HCT116 (cell line): Measurements from ENCODE around the gene SESN3. TPM values are rescaled to one million over a fixed set of nuclear protein-coding genes. Genes with fewer than 3 reads are reported as not detected.

Experiments used
- ATAC-seq: fragments of 200-7000 bp; cut with Tn5 transposase; 2 replicates; pipeline ENCODE4 v1.9.1; 2020; ENCODE audit warnings: mild to moderate bottlenecking, moderate library complexity
- BruUV-seq: library from RNA; stranded (reverse); fragments of 400-500 nt; replicated peaks from 2 replicates; lab custom pipeline; 2021; lab: Mats Ljungman, UMichigan
- CTCF ChIA-PET: fragments of 300-600 bp; sonication (Branson Sonifier 250); formaldehyde crosslinking; loops from one replicate; lab custom pipeline; 2021; ENCODE audit warnings: antibody characterized with exemption; lab: Charles Lee
- POLR2A ChIA-PET: fragments of 300-600, 350-600 bp; sonication (Branson Sonifier 250); formaldehyde crosslinking; loops from one replicate; lab custom pipeline; 2021; ENCODE audit warnings: antibody characterized with exemption; lab: Charles Lee
- RAD21 ChIA-PET, 2 experiments: fragments of 300-600 bp; sonication (Branson Sonifier 250); formaldehyde crosslinking; loops; one replicate each; lab custom pipeline; 2023; ENCODE audit warnings: low total read pairs in 2 of 2; ENCODE audit not compliant: uncharacterized antibody in 2 of 2, unreplicated experiment in 2 of 2, low non-redundant PET in 1 of 2; lab: Charles Lee
- DNase-seq: peaks from one replicate; pipeline ENCODE4 v3.0.0-alpha.2; 2010; ENCODE audit warnings: low read depth, low spot score
- H2AFZ ChIP-seq: fragments of 200-600 bp; shearing (Covaris generic), sonication (generic); 2 replicates; pipeline ENCODE4 v1.6.1; 2017; ENCODE audit warnings: low read depth, mixed run types, mixed read lengths, antibody characterized with exemption, low read length; ENCODE audit not compliant: poor library complexity, severe bottlenecking
- H3K27ac ChIP-seq: 2 replicates; pipeline ENCODE4 v1.5.1; 2012; ENCODE audit warnings: low read depth, low read length
- H3K27me3 ChIP-seq: fragments of 200-600 bp; sonication (generic); 2 replicates; pipeline ENCODE4 v1.6.1; 2016; ENCODE audit warnings: mixed run types, low read length, mixed read lengths; ENCODE audit not compliant: insufficient read depth
- H3K36me3 ChIP-seq, 2 experiments: fragments of 200-500 bp in 1 of 2; fragments of 200-600 bp in 1 of 2; sonication (Bioruptor generic) in 1 of 2; sonication (generic) in 1 of 2; 2 replicates each; pipeline versions ENCODE4 v1.5.1 to v1.6.1; 2014 to 2016; ENCODE audit warnings: low read length in 2 of 2, inconsistent platforms in 1 of 2, mixed read lengths in 1 of 2, mixed run types in 1 of 2; ENCODE audit not compliant: insufficient read depth in 2 of 2, control insufficient read depth in 1 of 2
- H3K4me1 ChIP-seq, 2 experiments: fragments of 200-600 bp in 1 of 2; sonication (generic) in 1 of 2; 2 replicates each; pipeline versions ENCODE4 v1.5.1 to v1.6.1; 2012 to 2017; ENCODE audit warnings: low read length in 2 of 2, inconsistent platforms in 1 of 2, mild to moderate bottlenecking in 1 of 2, mixed read lengths in 1 of 2, mixed run types in 1 of 2, moderate library complexity in 1 of 2; ENCODE audit not compliant: insufficient read depth in 2 of 2, control insufficient read depth in 1 of 2
- H3K4me2 ChIP-seq: fragments of 200-600 bp; sonication (generic); 2 replicates; pipeline ENCODE4 v1.6.1; 2017; ENCODE audit warnings: mixed run types, low read length, mixed read lengths
- H3K4me3 ChIP-seq, 2 experiments: fragments of 200-600 bp in 1 of 2; sonication (generic) in 1 of 2; replicated peaks in 1 of 2; 2 replicates each; pipeline ENCODE4 v1.5.1; 2011 to 2016; ENCODE audit warnings: low read length in 2 of 2, control low read depth in 1 of 2, low read depth in 1 of 2, mild to moderate bottlenecking in 1 of 2, mixed read lengths in 1 of 2, mixed run types in 1 of 2
- H3K79me2 ChIP-seq: fragments of 200-600 bp; sonication (generic); 2 replicates; pipeline ENCODE4 v1.6.1; 2017; ENCODE audit warnings: mild to moderate bottlenecking, mixed run types, low read length, moderate library complexity, mixed read lengths; ENCODE audit not compliant: insufficient read depth
- H3K9ac ChIP-seq: fragments of 200-600 bp; sonication (generic); 2 replicates; pipeline ENCODE4 v1.6.1; 2016; ENCODE audit warnings: low read length, mixed read lengths
- H3K9me2 ChIP-seq: fragments of 200-600 bp; sonication (generic), shearing (Covaris generic); 2 replicates; pipeline ENCODE4 v1.6.1; 2017; ENCODE audit warnings: mixed run types, mild to moderate bottlenecking, moderate library complexity; ENCODE audit not compliant: insufficient read depth
- H3K9me3 ChIP-seq, 2 experiments: fragments of 200-500 bp in 1 of 2; fragments of 200-600 bp in 1 of 2; sonication (Bioruptor generic) in 1 of 2; sonication (generic) in 1 of 2; 2 replicates each; pipeline ENCODE4 v1.6.1; 2014 to 2017; ENCODE audit warnings: low read length in 2 of 2, mixed read lengths in 2 of 2, inconsistent platforms in 1 of 2, low read depth in 1 of 2, mild to moderate bottlenecking in 1 of 2, mixed run types in 1 of 2, moderate library complexity in 1 of 2; ENCODE audit not compliant: control insufficient read depth in 1 of 2, insufficient read depth in 1 of 2
- H4K20me1 ChIP-seq: fragments of 200-600 bp; sonication (generic), shearing (Covaris generic); 2 replicates; pipeline ENCODE4 v1.6.1; 2017; ENCODE audit warnings: mixed run types, mild to moderate bottlenecking, moderate library complexity; ENCODE audit not compliant: insufficient read depth
- CBX3 ChIP-seq: IDR thresholded peaks from 2 replicates; pipeline ENCODE4 v1.6.1; 2012; ENCODE audit warnings: low read depth
- CTCF ChIP-seq, 3 experiments: fragments of 200-600 bp in 1 of 3; sonication (generic) in 1 of 3; IDR thresholded peaks in 2 of 3; conservative IDR thresholded peaks in 1 of 3; 2 replicates each; pipeline ENCODE4 v1.5.1; 2012 to 2017; ENCODE audit warnings: low read depth in 2 of 3, low read length in 2 of 3, antibody characterized with exemption in 1 of 3, borderline replicate concordance in 1 of 3, control low read depth in 1 of 3, mild to moderate bottlenecking in 1 of 3, mixed read lengths in 1 of 3, mixed run types in 1 of 3, moderate library complexity in 1 of 3; ENCODE audit not compliant: insufficient read depth in 1 of 3
- ELF1 ChIP-seq: IDR thresholded peaks from 2 replicates; pipeline ENCODE4 v1.6.1; 2012; ENCODE audit warnings: low read depth, borderline replicate concordance
- EZH2 ChIP-seq: fragments of 200-600 bp; sonication (generic); IDR thresholded peaks from 2 replicates; pipeline ENCODE4 v1.6.1; 2017; ENCODE audit warnings: antibody characterized with exemption, mixed run types
- EZH2phosphoT487 ChIP-seq: fragments of 200-600 bp; IDR thresholded peaks from 2 replicates; pipeline ENCODE4 v1.6.1; 2018; ENCODE audit warnings: antibody characterized with exemption, borderline replicate concordance
- FOSL1 ChIP-seq: IDR thresholded peaks from 2 replicates; pipeline ENCODE4 v1.6.1; 2012; ENCODE audit warnings: low read depth
- JUND ChIP-seq: IDR thresholded peaks from 2 replicates; pipeline ENCODE4 v1.6.1; 2012
- POLR2AphosphoS5 ChIP-seq: IDR thresholded peaks from 2 replicates; pipeline ENCODE4 v1.6.1; 2011; ENCODE audit warnings: mild to moderate bottlenecking, low read depth, low read length, moderate library complexity
- SP1 ChIP-seq: IDR thresholded peaks from 2 replicates; pipeline ENCODE4 v1.6.1; 2012; ENCODE audit warnings: low read depth
- SRF ChIP-seq: IDR thresholded peaks from 2 replicates; pipeline ENCODE4 v1.6.1; 2012; ENCODE audit warnings: low read depth
- YY1 ChIP-seq: IDR thresholded peaks from 2 replicates; pipeline ENCODE4 v1.6.1; 2011; ENCODE audit warnings: low read length, low read depth, moderate library complexity, mild to moderate bottlenecking; ENCODE audit not compliant: insufficient replicate concordance; ENCODE audit errors: extremely low read depth
- ZFX ChIP-seq: fragments of 450-650 bp; IDR thresholded peaks from 2 replicates; pipeline ENCODE4 v1.6.1; 2017
- intact Hi-C: fragments of 100-400 bp; cut with micrococcal nuclease; formaldehyde crosslinking; loops from 2 replicates; pipeline ENCODE4 v1.10.0; 2022
- total RNA-seq: library from RNA; stranded (reverse); gene quantifications from one replicate; pipeline ENCODE4 v1.2.1, GENCODE V29; 2021; ENCODE audit not compliant: unreplicated experiment
- TF ChIP-seq, protein P1 (sequence below): IDR thresholded peaks from 2 replicates; pipeline ENCODE4 v1.6.1; 2012; ENCODE audit warnings: low read depth
- TF ChIP-seq, protein P2 (sequence below): IDR thresholded peaks from 2 replicates; pipeline ENCODE4 v1.6.1; 2012

The SESN3 gene
- total RNA-seq, 1 experiment from 2014 or later, result 4.2 TPM

- TF ChIP-seq, protein P1, sequence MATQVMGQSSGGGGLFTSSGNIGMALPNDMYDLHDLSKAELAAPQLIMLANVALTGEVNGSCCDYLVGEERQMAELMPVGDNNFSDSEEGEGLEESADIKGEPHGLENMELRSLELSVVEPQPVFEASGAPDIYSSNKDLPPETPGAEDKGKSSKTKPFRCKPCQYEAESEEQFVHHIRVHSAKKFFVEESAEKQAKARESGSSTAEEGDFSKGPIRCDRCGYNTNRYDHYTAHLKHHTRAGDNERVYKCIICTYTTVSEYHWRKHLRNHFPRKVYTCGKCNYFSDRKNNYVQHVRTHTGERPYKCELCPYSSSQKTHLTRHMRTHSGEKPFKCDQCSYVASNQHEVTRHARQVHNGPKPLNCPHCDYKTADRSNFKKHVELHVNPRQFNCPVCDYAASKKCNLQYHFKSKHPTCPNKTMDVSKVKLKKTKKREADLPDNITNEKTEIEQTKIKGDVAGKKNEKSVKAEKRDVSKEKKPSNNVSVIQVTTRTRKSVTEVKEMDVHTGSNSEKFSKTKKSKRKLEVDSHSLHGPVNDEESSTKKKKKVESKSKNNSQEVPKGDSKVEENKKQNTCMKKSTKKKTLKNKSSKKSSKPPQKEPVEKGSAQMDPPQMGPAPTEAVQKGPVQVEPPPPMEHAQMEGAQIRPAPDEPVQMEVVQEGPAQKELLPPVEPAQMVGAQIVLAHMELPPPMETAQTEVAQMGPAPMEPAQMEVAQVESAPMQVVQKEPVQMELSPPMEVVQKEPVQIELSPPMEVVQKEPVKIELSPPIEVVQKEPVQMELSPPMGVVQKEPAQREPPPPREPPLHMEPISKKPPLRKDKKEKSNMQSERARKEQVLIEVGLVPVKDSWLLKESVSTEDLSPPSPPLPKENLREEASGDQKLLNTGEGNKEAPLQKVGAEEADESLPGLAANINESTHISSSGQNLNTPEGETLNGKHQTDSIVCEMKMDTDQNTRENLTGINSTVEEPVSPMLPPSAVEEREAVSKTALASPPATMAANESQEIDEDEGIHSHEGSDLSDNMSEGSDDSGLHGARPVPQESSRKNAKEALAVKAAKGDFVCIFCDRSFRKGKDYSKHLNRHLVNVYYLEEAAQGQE, result no peak
- TF ChIP-seq JUND (no peak), CBX3 (no peak), SP1 (no peak), EZH2phosphoT487 (no peak), SRF (no peak), ZFX (no peak), YY1 (no peak), POLR2AphosphoS5 (no peak)
Observed at GRCh38 chr11:95245038-95245437, 14.0 kb upstream of the SESN3 start (continued).

DNA sequence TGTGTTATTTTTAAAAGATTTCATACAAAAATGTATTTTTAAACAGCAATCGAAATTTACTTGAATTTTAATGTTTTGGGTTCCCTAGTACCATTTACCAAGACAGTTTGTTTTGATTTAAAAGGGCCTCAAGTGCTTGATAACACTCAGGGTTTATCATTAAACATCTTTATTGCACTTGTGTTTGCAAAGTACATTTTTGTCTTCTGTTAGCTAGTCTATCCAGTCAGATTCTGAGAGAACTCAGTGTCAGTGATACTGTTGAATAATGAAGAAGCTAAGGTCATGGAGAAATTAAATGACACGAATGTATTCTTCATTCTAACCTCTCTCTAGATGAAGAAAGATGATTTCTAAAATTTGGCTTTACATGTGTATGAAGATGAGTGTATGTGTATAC lies 12.7 kb upstream of the SESN3 start:
- no peaks in the 10 kb centered on the region for H3K79me2 ChIP-seq
- H3K9ac ChIP-seq, result no peak overlapping the region
- H3K4me2 ChIP-seq, result no peak overlapping the region
- BruUV-seq, result no TSS peak
- H3K4me3 ChIP-seq, result no peak overlapping the region
- H3K4me1 ChIP-seq, result no peaks in the 10 kb centered on the region
- TF ChIP-seq ZFX (no peak), CTCF (IDR thresholded peaks at IDR 0.05 in 2 of 3, conservative IDR thresholded peaks at IDR 0.05 in 1 of 3; ENCODE audit: borderline replicate concordance in 1 of 3, insufficient read depth in 1 of 3, low read depth in 2 of 3, low read length in 2 of 3) (no peak), SP1 (no peak), ELF1 (no peak), EZH2 (no peak), FOSL1 (no peak)
- TF ChIP-seq, protein P1, result no peak
- TF ChIP-seq, protein P2, sequence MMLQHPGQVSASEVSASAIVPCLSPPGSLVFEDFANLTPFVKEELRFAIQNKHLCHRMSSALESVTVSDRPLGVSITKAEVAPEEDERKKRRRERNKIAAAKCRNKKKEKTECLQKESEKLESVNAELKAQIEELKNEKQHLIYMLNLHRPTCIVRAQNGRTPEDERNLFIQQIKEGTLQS, result no peak
- H2AFZ ChIP-seq, result no peak overlapping the region
- no peaks in the 10 kb centered on the region for H4K20me1 ChIP-seq
- POLR2A ChIA-PET, result interaction anchor here (1.4 kb wide), 1 partner anchor 12 kb away, joined by 3 read pairs; the partner anchor contains the start of gene SESN3
- intact Hi-C loops, result no loop called here
- no peaks in the 10 kb centered on the region for H3K9me2 ChIP-seq
- DNase-seq (no peak), ATAC-seq (no peak)
- H3K27me3 ChIP-seq, result no peaks in the 10 kb centered on the region
- RAD21 ChIA-PET, result no interaction called here
- no peaks in the 10 kb centered on the region for H3K36me3 ChIP-seq
- no peak overlapping the region for H3K27ac ChIP-seq
- CTCF ChIA-PET, result no interaction called here
- no peaks in the 10 kb centered on the region for H3K9me3 ChIP-seq
